GM18508 (cell line): ENCODE results near the gene AKAP17A.

Source experiments
- ATAC-seq: cut with Tn5 transposase; IDR thresholded peaks from one replicate; pipeline ENCODE4 v1.9.1; 2021; ENCODE audit warnings: moderate number of reproducible peaks; ENCODE audit not compliant: insufficient read depth, unreplicated experiment

The AKAP17A gene

DNA sequence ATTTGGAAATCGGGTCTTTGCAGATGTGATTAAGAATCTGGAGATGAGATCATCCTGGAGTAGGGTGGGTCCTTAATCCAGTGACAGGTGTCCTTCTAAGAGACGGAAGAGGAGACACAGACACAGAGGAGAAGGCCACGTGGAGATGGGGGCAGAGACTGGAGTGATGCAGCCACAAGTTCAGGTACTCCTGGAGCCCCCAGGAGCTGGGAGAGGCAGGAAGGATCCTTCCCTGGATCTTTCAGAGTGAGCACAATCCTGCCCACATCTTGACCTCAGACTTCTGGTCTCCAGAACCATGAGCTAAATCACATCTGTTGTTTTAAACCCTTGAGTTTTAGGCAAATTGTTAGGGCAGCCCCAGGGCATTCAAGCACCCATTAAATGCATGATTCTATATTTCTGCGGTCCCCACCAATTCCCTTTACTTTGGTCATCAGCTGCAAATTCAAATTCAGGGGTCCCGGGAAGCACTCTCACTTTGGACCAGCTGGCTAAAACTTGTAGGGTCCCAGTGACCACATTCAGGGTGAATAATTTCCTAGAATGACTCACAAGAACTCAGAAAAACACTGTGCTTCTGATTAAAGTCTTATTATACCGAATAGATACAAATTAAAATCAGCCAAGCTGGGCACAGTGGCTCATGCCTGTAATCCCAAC lies 12.8 kb upstream of the AKAP17A start:
- no peak for ATAC-seq

DNA sequence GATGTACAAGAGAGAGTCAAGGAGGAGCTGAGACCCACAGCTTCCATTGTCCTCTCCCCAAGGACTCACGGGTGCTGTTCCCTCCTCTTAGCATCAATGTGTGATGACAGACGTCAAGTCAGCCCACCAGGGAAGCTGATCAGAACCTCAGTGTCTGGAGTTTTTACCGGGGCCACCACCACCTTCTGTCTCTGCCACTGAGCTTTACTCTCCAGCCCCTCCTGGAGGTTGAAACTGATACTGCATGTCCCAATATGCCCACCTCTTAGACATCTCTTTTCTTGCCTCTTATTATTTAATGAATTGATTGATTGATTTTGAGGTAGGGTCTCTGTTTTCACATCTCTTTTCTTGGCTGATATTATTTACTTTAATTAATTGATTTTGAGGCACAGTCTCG lies 10.3 kb upstream of the AKAP17A start:
- no peak for ATAC-seq

DNA sequence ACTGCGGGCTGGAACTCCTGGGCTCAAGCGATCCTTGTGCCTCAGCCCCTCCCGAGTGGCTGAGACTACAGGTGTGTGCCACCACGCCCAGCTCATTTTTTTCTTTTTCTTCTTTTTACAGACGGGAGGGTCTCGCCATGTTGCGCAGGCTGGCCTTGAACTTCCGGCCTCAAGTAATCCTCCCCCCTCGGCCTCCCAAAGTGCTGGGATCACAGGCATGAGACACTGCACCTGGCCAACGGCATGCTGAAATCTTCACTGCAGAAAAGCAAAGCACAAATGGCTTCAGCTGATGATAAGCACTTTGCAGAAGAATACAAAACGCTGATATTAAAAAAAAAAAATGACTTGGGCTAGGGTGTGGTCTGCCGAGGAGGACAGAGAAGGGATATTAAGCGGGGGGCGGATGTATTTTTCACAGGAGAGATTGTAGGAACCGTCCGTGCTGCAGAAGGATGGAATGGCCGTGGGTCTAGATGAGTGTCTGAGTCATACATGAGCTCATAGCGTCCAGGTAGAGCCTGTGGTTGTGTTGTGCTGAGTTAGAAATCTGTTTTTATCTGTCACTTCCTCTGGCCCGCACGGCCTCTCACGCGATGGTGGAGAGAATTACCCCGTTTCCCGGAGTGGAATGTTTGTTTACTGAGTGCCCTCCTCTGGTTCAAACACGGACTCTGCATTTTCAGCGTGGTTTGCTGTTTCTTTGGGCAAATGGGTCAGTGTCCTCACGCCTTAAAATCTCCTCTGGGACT lies 8.5 kb upstream of the AKAP17A start:
- ATAC-seq = peak; percentile 75

DNA sequence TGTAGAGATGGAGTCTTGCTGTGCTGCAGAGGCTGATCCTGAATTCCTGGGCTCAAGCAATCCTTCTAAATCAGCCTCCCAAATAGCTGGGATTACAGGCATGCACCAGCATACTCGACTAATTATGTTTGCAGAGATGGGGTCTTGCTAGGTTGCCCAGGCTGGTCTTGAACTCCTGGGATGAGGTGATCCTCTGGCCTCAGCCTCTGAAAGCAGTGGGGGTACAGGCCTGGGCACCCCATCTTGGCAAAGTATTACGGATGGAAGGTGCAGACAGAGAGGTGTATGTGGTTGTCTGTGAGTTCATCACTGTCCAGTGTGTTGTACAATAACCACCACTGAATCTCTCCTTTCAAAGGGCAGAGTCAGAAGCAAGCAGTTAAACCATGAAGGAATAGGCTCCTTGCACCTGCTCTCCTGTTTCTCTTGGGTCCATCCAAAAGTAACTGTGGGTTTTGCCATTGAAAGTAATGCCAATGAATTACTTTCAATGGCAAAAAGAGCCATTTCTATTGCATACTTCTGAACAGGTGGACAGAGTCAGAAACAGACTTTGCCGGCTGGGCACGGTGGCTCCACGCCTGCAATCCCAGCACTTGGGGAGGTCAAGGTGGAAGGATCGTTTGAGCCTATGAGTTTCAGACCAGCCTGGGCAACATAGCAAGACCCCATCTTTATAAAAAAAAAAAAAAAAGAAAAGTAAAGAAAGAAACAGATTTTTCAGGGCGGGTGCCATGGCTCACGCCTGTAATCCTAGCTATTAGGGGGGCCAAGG lies 7.0 kb upstream of the AKAP17A start:
- no peak for ATAC-seq

DNA sequence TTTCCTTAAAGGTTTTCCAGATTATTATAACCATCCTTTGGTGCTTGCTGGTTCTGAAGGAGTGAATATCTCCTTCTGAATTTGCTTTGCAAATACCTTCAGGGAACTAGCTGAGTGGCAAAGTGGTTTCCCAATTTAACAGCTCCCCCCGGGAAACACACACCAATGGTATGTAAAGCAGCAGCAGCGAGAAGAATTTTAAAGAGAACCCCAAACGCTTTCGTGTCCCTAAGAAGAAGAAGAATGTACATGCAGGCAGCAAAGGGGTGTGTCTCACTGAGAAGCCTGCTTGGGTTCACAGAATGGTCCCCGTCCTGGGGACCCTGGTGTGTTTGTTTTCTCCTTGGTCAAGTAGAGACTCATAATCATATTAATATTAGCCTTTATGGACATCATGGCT lies 4.2 kb upstream of the AKAP17A start:
- no peak for ATAC-seq

DNA sequence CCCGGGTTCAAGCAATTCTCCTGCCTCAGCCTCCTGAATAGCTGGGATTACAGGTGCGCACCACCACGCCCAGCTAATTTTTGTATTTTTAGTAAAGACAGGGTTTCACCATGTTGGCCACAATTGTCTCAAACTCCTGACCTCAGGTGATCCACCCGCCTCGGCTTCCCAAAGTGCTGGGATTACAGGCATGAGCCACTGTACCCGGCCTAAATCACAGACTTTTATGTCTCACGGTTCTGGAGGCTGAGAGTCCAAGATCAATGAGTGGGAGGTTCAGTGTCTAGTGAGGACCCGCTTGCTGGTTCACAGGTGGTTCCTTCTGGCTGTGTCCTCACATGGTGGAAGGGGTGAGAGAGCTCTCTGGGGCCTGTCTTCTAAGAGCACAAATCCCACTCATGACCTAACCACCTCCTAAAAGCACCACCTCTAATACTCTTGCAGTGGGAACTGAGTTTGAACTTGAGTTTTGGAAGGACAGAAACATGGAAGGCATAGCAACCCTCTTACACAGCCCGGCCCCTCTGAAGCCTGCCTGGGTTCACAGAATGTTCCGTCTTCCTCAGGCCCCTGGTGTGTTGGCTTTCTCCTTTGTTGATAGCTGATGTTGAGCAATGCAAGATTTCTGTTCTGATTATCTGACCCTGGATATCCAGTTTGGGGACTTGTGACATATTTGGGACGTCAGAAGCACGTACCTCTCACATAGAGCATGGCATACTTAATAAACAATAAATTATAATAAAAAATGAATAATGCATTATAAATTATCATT lies 1.9 kb upstream of the AKAP17A start:
- ATAC-seq = no peak

DNA sequence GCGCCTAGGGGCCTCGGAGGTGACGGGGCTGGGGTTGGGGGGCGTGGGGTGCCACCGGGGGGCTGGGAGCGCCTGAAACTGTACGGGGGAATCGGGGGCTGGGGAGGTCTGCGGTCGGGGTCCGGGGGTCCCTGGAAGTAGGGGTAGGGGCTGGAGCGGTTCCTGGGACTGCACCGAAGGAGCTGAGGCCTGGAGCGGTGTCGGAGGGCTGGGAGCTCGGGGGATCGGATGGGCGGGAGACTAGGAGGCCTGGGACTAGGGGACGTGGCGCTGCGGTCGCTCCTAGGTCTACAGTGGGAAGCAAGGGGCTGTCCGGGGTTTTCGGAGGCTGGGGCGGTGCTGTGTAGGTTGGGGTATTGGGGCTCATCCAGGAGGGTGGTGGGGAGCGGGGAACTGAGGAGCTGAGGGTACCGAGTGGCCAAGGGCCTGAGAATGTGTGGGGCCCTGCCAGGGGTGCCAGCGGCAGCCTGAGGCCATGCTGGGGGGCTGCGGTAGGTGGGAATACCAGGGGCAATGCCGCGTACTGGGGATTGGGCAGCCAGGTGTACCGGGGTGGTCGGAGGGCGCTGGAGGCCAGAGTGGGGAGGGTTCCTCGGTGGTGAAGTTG lies 562 bp downstream of the AKAP17A start:
- ATAC-seq = no peak

DNA sequence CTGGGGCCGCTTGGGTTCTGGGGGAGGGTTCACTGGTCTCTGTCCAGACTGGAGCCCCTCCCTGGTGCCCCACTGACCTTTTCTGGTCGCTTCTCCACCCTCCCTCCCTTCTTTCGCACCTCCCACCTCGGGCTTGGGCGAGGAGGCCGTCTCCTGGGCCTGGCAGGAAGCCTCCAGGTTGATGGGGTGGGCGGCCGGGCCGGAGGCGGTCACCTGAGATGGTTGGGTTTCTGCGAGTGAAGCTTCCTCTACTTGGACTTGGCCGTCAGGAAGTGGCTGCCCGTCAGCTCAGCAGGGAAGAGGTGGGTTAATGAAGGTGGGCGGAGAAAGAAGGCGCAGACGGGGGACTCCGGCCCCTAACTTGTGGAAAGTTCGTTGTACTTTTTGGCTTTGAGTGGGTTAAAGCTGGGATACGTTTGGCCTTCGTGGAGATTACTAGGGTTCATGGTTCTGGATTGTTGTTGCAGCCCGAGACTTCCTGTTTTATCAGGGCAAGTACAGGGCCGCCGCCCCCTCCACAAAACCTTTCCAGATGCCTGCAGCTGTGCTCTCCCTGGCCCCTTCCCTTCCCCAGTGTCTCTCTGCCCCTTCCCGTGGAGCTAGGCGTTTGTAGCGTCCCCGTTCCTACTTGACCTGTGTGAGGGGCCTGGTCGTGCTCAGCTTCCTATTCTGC lies 1.2 kb downstream of the AKAP17A start:
- ATAC-seq = peak; percentile 52

DNA sequence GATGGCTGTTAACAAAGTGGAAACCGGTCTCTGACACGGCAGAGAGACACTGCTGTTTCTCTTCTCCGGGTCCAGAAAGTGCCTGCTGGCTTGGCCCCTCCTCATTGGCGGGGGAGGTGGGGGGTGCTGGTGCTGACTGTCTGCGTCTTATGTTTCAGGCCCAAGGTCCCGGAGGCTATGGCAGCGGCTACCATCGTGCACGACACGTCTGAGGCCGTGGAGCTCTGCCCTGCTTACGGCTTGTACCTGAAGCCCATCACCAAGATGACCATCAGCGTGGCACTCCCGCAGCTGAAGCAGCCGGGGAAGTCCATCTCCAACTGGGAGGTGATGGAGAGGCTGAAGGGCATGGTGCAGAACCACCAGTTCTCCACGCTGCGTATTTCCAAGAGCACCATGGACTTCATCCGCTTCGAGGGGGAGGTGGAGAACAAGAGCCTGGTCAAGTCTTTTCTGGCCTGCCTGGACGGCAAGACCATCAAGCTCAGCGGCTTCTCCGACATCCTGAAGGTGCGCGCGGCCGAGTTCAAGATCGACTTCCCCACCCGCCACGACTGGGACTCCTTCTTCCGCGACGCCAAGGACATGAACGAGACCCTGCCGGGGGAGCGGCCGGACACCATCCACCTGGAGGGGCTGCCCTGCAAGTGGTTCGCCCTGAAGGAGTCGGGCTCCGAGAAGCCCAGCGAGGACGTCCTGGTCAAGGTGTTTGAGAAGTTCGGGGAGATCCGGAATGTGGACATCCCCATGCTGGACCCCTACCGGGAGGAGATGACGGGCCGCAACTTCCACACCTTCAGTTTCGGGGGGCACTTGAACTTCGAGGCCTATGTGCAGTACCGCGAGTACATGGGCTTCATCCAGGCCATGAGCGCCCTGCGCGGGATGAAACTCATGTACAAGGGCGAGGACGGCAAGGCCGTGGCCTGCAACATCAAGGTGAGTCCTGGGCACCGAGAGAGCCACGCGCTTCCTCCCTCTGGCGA lies 2.2 kb downstream of the AKAP17A start:
- no peak for ATAC-seq

DNA sequence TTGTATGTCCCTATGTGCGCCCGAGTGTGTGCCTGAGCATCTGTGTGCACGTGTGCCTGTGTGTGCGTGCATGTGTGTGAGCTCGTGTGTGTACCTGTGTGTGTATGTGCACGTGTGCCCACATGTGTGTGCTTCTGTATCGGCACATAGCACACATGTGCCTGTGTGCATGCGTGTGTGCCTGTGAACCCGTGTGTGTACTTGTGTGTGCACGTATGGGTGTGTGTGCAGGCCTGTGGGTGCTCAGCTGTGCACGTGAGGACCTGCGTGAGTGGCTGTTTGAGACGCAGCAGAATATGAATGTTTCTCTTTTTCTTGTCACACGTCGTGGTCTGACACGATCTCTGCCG lies 4.3 kb downstream of the AKAP17A start:
- no peak for ATAC-seq

DNA sequence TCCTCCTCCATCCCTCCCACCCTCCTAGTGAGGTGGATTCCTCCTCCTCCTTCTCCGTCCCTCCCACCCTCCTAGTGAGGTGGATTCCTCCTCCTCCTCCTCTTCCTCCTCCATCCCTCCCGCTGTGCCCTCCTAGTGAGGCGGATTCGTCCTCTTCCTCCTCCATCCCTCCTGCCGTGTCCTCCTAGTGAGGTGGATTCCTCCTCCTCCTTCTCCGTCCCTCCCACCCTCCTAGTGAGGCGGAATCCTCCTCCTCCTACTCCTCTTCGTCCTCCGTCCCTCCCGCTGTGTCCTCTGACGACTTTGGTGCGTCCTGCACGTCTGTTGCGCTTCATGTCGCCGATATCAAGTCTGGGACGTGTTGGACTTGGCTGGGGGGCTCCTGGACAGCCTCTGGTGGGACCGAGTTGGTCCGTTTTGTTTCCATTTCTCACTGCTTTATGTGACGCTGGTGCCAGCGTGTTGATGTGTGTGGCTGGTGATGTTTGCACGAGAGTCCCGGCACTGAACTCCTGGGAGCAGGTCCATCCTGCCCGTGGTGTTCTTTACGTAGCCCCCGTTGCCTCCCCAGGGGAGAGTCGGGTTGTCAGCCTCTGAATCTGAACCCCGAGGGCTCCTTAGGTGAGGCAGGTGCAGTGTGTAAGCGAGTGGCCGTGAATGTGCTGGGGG lies 5.4 kb downstream of the AKAP17A start:
- no peak for ATAC-seq

DNA sequence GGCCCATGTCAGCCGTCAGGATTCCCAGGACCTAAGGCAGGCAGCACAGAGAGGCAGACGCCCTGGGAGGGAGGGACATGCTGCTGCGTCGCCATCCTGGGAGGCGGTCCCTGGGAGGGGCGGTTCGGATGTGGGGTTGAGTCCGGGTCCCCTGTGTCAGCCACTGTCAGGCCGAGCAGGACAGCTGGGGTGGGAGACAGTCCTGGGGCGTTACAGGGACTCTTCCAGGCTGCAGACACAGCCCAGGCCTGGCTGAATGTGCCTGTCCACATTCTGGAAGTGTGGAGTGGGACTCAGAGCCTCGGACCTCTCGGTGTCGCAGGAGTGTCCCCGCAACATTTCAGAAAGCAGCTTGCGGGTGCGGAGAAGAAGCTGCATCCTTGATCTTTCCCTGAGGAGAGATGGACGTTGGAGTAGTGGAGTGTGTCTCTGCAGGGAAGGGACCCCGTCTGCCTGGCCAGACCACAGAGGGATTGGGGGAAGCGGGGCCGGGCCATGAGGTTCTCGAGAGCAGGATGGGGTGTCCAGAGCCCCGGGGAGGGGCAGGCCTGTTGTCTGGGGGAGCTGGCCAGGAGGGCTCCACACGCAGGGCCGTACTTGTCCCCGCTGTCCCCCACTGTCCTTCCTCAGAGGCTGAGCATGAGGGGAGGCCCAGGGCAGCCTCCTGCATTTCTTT lies 6.1 kb downstream of the AKAP17A start:
- ATAC-seq = no peak

DNA sequence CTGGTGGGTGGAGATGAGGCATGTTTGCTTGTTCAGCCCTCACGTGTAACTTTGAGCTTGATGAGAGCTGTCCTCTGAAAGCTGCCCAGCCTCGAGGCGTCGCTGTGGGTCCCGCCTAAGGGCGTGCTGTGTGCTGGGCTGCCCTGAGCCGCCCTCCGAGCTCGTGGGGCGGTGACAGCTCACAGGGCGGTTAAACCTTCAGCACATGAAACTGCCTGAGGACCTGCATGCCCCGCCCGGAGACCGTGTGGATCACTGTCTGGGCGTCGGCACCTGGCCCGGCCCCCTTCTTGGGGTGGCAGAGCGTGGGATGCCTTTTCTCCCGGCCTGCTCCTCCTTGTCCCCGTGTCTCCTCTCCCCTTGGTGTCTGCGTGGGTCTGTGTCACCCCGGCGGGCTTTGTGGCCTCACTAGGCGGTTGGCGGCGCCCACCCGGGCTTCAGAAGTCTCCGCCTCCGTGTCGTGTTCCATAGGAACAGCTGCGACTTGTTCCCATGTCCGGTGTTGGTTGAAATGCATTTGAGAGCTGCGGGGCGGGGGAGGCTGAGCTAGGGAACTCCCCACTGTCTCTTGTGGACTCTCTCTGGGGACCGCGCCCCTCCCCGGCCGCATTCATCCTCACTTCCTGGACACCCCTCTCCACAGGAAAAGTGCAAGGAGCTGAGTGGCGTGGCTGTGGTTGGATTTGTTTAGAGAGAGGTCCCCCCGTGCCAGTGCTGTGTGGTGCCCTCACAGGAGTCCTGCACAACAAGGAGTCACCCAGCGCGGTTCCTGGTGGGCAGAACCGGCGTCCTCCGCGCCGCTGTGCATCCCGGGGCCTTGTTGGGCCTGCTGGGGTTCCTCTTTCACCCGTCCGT lies 6.8 kb downstream of the AKAP17A start:
- no peak for ATAC-seq

DNA sequence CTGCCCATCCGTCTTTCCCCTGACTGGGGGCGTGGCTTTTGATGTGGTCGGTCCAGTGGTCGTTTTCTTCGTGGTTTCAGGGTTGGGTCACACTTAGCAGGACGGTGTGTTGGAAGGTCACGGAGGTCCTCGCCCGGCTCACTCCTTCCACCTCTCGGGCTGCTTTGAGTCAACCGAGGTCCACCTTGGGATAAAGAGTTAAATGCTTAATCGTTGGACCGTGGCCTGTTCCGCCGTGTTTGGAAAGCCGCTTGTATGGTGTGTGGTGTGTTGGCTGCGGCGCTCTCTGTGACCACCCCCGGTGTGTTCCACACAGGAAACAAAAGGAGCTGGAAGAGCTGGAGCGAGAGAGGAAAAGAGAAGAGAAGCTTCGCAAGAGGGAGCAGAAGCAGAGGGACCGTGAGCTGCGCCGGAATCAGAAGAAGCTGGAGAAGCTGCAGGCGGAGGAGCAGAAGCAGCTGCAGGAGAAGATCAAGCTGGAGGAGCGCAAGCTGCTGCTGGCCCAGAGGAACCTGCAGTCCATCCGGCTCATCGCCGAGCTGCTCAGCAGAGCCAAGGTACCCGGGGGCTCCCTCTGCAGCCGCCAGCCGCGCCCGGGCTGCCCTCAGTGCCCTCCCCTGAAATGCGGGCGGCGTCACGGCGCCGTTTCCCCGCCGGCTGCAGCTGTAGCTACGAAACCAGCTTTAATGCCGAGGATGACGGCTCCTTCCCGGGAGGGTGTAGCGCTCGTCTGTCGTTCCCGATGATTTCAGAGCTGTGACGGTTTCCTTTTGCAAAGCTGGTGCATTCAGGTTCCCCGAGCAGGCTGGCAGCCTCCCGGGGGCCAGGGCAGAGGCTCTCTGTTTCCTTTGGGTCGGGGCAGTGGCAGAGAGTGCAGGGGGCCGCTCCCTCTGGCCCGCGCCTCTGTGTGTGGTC lies 7.7 kb downstream of the AKAP17A start:
- ATAC-seq = no peak

DNA sequence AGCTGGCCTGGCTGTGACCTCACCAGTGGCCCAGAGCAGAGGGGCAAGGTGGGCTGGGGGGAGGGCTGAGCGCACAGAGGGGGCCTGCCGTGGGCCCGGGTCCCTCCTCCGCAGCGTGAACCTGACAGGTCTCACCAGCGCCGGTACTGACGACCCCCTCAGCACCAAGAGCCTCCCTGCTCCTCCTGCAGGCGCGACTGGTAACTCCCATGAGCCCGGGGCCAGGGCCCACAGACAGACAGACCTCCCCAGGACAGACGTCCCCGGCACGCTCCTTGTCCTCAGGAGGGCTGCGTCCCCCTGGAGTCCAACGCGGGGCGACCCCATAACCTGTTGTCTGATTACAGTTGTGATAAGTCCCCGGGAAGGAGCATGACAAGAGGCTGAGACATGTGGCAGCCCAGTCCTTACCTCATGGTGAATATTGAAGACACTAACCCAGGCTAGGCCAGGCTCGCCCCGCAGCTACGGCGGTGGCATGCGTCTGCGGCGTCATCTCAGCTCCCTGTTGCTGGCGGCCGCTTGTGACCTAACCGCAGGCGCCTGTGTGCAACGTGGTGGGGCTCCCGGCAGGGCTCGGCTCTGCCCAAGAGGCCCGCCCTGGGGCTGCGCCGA lies 8.5 kb downstream of the AKAP17A start:
- ATAC-seq = no peak
